Endothelial cell of umbilical vein (primary cell): Measurements from ENCODE around the gene AKNA. TPM values are rescaled to one million over a fixed set of nuclear protein-coding genes. Genes with fewer than 3 reads are reported as not detected.

Experiments used
- BruUV-seq: library from RNA; stranded (reverse); fragments of 400-500 nt; replicated peaks from 2 replicates; lab custom pipeline; 2021; lab: Mats Ljungman, UMichigan
- CTCF ChIA-PET: fragments of 300-600, 350-600 bp; sonication (Branson Sonifier 250); formaldehyde crosslinking; loops from one replicate; lab custom pipeline; 2021; ENCODE audit warnings: antibody characterized with exemption, inconsistent platforms; lab: Charles Lee
- POLR2A ChIA-PET: fragments of 300-600, 350-600 bp; sonication (Branson Sonifier 250); formaldehyde crosslinking; loops from one replicate; lab custom pipeline; 2021; ENCODE audit warnings: antibody characterized with exemption, inconsistent platforms; lab: Charles Lee
- DNase-seq: peaks from one replicate; pipeline ENCODE4 v3.0.0-alpha.2; 2011; ENCODE audit warnings: low read depth, low spot score
- FAIRE-seq: peaks from 2 replicates; lab custom pipeline; 2011; peaks lifted over from hg19 to GRCh38; lab: Jason Lieb, UNC
- H2AFZ ChIP-seq: 2 replicates; pipeline ENCODE4 v1.6.0; 2012; ENCODE audit warnings: low read depth, low read length, control low read depth, inconsistent platforms
- H3K27ac ChIP-seq: 2 replicates; pipeline ENCODE4 v1.5.1; 2011; ENCODE audit warnings: low read depth, mild to moderate bottlenecking, control low read depth, low read length, moderate library complexity; ENCODE audit not compliant: insufficient read depth
- H3K27me3 ChIP-seq, 2 experiments: 2 replicates each; pipeline versions ENCODE4 v1.6.0 to v1.6.1; 2011; ENCODE audit warnings: low read length in 2 of 2, mixed read lengths in 1 of 2; ENCODE audit not compliant: control insufficient read depth in 2 of 2, insufficient read depth in 2 of 2
- H3K36me3 ChIP-seq, 2 experiments: 2 replicates in 1 of 2; 3 replicates in 1 of 2; pipeline ENCODE4 v1.5.1; 2011; ENCODE audit warnings: low read length in 2 of 2, mild to moderate bottlenecking in 1 of 2, moderate library complexity in 1 of 2; ENCODE audit not compliant: control insufficient read depth in 2 of 2, insufficient read depth in 2 of 2; ENCODE audit errors: extremely low read depth in 1 of 2
- H3K4me1 ChIP-seq: 3 replicates; pipeline ENCODE4 v1.5.1; 2011; ENCODE audit warnings: mild to moderate bottlenecking, low read length; ENCODE audit not compliant: control insufficient read depth, insufficient read depth; ENCODE audit errors: extremely low read depth
- H3K4me2 ChIP-seq: 2 replicates; pipeline ENCODE4 v1.6.1; 2011; ENCODE audit warnings: low read length, control low read depth, mixed read lengths; ENCODE audit not compliant: insufficient read depth
- H3K4me3 ChIP-seq, 3 experiments: fragments of 200-600 bp in 1 of 3; sonication (generic), shearing (Covaris generic) in 1 of 3; replicated peaks in 1 of 3; 2 replicates each; pipeline ENCODE4 v1.5.1; 2011 to 2016; ENCODE audit warnings: control low read depth in 3 of 3, low read length in 3 of 3, mild to moderate bottlenecking in 2 of 3, inconsistent platforms in 1 of 3, low read depth in 1 of 3, moderate library complexity in 1 of 3; ENCODE audit not compliant: insufficient read depth in 1 of 3
- H3K79me2 ChIP-seq: 2 replicates; pipeline ENCODE4 v1.6.0; 2012; ENCODE audit warnings: low read length, inconsistent platforms; ENCODE audit not compliant: control insufficient read depth, insufficient read depth
- H3K9ac ChIP-seq: replicated peaks from 2 replicates; pipeline ENCODE3; 2011; ENCODE audit warnings: low read length, control low read depth; ENCODE audit not compliant: insufficient read depth; ENCODE audit errors: extremely low read depth
- H3K9me1 ChIP-seq: replicated peaks from 3 replicates; pipeline ENCODE4 v1.6.0; 2011; ENCODE audit warnings: mild to moderate bottlenecking, low read length; ENCODE audit not compliant: control insufficient read depth, insufficient read depth; ENCODE audit errors: extremely low read depth
- H3K9me3 ChIP-seq: replicated peaks from 2 replicates; pipeline ENCODE4 v1.5.1; 2012; ENCODE audit warnings: low read length, inconsistent platforms; ENCODE audit not compliant: control insufficient read depth, insufficient read depth
- H4K20me1 ChIP-seq: replicated peaks from 2 replicates; pipeline ENCODE3; 2011; ENCODE audit warnings: mild to moderate bottlenecking, low read length; ENCODE audit not compliant: control insufficient read depth, insufficient read depth; ENCODE audit errors: extremely low read depth
- EZH2 ChIP-seq: IDR thresholded peaks from 2 replicates; pipeline ENCODE4 v1.6.1; 2012; ENCODE audit warnings: borderline replicate concordance, low read depth, mild to moderate bottlenecking, moderate library complexity, low read length, inconsistent platforms; ENCODE audit not compliant: severe bottlenecking
- FOS ChIP-seq: IDR thresholded peaks from 2 replicates; pipeline ENCODE4 v1.6.1; 2011; ENCODE audit warnings: mild to moderate bottlenecking, low read length, moderate library complexity, borderline replicate concordance; ENCODE audit not compliant: insufficient read depth
- GATA2 ChIP-seq: IDR thresholded peaks from 2 replicates; pipeline ENCODE4 v1.7.0; 2011; ENCODE audit warnings: low read depth, mild to moderate bottlenecking, moderate library complexity, mixed read lengths, low read length; ENCODE audit not compliant: insufficient read length, insufficient read depth
- JUN ChIP-seq: IDR thresholded peaks from 2 replicates; pipeline ENCODE4 v1.6.1; 2011; ENCODE audit warnings: borderline replicate concordance, low read depth; ENCODE audit not compliant: insufficient read length, insufficient read depth
- MAX ChIP-seq: IDR thresholded peaks from 2 replicates; pipeline ENCODE4 v1.6.1; 2011; ENCODE audit not compliant: insufficient read depth, insufficient read length
- MYC ChIP-seq: IDR thresholded peaks from one replicate; pipeline ENCODE4 v1.6.1; 2011; ENCODE audit warnings: mild to moderate bottlenecking, low read depth, low read length
- POLR2A ChIP-seq: IDR thresholded peaks from 2 replicates; pipeline ENCODE4 v1.6.1; 2012; ENCODE audit warnings: low read depth, mild to moderate bottlenecking, control low read depth, low read length
- POLR2AphosphoS5 ChIP-seq: IDR thresholded peaks from 2 replicates; pipeline ENCODE4 v1.6.1; 2012; ENCODE audit warnings: low read depth, mild to moderate bottlenecking, control low read depth, low read length, moderate library complexity; ENCODE audit not compliant: insufficient read depth
- dilution Hi-C: fragments of 300-500 bp; cut with MboI; formaldehyde crosslinking; loops from one replicate; pipeline ENCODE4 v1.15.0; 2019; ENCODE audit warnings: low sequenced_read_pairs; ENCODE audit not compliant: extremely low pct_ligation_motif_present
- intact Hi-C: fragments of 100-400 bp; cut with micrococcal nuclease; formaldehyde crosslinking; loops from one replicate; pipeline ENCODE4 v1.10.0; 2022
- polyA plus RNA-seq, 4 experiments: library from polyadenylated mRNA; depleted of rRNA in 3 of 4; stranded (reverse) in 3 of 4; unstranded in 1 of 4; fragments of >200 nt; gene quantifications; 2 replicates each; pipeline versions ENCODE4 v1.2.1 to v1.2.3, GENCODE V29; 2011 to 2012; ENCODE audit warnings: missing spikeins in 1 of 4
- total RNA-seq: library from RNA; stranded (reverse); gene quantifications from 2 replicates; pipeline ENCODE4 v1.2.3, GENCODE V29; 2021
- TF ChIP-seq, protein P1 (sequence below), 2 donors: IDR thresholded peaks; 1 replicate in 1 of 2; 2 replicates in 1 of 2; pipeline ENCODE4 v1.5.1; 2011; ENCODE audit warnings: low read length in 2 of 2, mild to moderate bottlenecking in 2 of 2, moderate library complexity in 2 of 2, control low read depth in 1 of 2, inconsistent platforms in 1 of 2, low read depth in 1 of 2; ENCODE audit not compliant: insufficient read depth in 1 of 2; ENCODE audit errors: extremely low read depth in 1 of 2

The AKNA gene
- total and polyA plus RNA-seq, 2 donors (not counting 3 experiments of a cell fraction or from before 2014, with no cell fraction given): 11.3 to 22.4 TPM

GRCh38 chr9:114395768-114396167, 8.0 kb upstream of the AKNA start:
- Histone ChIP-seq H3K36me3 (no peaks in the 10 kb centered on the region), H2AFZ (no peak overlapping the region), H3K4me1 (no peaks in the 10 kb centered on the region), H3K4me2 (no peak overlapping the region), H3K4me3 (no peak overlapping the region), H3K27ac (no peak overlapping the region), H3K9ac (no peak overlapping the region), H3K27me3 (no peaks in the 10 kb centered on the region), H4K20me1 (no peaks in the 10 kb centered on the region), H3K9me1 (no peaks in the 10 kb centered on the region), H3K79me2 (no peaks in the 10 kb centered on the region), H3K9me3 (no peaks in the 10 kb centered on the region)
- intact Hi-C loops (no loop called here), dilution Hi-C loops (no loop called here)
- BruUV-seq: no TSS peak
- DNase-seq (no peak), FAIRE-seq (no peak)
- CTCF ChIA-PET: interaction anchor here (0.8 to 1.9 kb wide), 5 partner anchors 8 to 288 kb away, joined by 3 to 9 read pairs (median 3); partner anchors contain the start of gene TEX48
- POLR2A ChIA-PET: no interaction called here
- TF ChIP-seq POLR2AphosphoS5 (no peak), GATA2 (no peak), MYC (no peak), FOS (no peak), EZH2 (no peak), POLR2A (no peak), MAX (no peak), JUN (no peak)
- TF ChIP-seq, protein P1, sequence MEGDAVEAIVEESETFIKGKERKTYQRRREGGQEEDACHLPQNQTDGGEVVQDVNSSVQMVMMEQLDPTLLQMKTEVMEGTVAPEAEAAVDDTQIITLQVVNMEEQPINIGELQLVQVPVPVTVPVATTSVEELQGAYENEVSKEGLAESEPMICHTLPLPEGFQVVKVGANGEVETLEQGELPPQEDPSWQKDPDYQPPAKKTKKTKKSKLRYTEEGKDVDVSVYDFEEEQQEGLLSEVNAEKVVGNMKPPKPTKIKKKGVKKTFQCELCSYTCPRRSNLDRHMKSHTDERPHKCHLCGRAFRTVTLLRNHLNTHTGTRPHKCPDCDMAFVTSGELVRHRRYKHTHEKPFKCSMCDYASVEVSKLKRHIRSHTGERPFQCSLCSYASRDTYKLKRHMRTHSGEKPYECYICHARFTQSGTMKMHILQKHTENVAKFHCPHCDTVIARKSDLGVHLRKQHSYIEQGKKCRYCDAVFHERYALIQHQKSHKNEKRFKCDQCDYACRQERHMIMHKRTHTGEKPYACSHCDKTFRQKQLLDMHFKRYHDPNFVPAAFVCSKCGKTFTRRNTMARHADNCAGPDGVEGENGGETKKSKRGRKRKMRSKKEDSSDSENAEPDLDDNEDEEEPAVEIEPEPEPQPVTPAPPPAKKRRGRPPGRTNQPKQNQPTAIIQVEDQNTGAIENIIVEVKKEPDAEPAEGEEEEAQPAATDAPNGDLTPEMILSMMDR (IDR thresholded peaks at IDR 0.05; ENCODE audit: extremely low read depth in 1 of 2, insufficient read depth in 1 of 2, low read depth in 1 of 2, low read length in 2 of 2): no peak
